Measurements from ENCODE around the gene PLXNB3.

The PLXNB3 gene

DNA sequence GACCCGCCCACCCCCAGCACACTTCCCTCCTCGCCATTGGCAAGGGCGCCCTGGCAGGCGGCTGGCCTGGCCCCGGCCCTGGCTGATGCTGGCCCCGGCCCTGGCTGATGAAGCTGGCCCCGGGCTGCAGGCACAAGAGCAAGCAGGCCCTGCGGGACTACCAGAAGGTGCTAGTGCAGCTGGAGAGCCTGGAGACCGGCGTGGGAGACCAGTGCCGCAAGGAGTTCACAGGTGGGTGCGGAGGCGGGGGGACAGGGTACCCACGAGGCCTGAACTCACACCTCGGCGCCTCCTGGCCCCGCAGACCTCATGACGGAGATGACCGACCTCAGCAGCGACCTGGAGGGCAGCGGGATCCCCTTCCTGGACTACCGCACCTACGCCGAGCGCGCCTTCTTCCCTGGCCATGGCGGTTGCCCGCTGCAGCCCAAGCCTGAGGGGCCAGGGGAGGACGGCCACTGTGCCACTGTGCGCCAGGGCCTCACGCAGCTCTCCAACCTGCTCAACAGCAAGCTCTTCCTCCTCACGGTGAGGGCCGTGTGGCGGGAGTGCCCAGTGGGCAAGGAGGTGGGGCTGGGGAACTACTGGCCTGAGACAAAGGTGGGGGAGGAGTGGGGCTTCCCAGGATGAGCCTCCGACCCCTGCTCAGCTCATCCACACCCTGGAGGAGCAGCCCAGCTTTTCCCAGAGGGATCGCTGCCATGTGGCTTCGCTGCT is 10.7 kb downstream of the PLXNB3 start:
- DNase-seq: peak; percentile 14

DNA sequence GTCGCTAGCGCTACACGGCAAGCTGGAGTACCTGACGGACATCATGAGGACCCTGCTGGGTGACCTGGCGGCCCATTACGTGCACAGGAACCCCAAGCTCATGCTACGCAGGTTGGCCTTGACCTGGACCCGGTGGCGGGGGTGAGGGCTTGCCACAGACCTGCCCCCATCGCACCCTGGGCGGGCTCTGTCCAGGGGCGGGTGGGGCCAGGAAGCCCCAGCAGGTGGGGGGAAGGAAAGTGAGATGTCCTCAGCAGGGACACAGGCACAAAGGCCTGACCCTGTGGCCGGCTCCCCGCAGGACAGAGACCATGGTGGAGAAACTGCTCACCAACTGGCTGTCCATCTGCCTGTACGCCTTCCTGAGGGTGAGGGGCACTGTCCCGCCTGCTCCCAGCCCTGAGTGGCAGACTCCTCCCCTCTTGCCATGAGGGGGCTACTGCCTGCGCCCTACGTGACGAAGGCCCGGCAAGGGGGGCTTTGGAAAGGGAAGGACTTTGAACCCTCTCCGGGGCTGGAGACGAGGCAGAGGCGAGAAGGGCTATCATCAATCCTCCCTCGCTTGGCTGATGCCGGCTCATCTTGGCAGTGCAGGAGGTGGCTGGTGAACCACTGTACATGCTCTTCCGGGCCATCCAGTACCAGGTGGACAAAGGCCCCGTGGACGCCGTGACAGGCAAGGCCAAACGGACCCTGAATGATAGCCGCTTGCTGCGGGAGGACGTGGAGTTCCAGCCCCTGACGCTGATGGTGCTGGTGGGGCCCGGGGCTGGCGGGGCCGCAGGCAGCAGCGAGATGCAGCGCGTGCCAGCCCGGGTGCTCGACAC is 11.5 kb downstream of the PLXNB3 start:
- DNase-seq: peak; percentile 10

DNA sequence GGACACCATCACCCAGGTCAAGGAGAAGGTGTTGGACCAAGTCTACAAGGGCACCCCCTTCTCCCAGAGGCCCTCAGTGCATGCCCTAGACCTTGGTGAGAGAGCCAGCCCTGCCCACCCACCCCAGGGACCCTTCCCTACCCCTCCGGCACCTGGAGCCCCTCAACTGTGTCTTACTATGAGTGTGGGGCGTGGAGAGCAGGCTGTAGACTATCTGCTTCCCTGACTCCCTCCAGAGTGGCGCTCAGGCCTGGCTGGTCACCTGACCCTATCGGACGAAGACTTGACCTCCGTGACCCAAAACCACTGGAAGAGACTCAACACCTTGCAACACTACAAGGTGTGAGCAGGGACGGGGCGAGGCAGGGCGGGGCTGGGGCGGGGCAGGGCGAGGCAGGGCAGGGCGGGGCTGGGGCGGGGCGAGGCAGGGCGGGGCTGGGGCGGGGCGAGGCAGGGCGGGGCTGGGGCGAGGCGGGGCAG is 12.1 kb downstream of the PLXNB3 start:
- DNase-seq: no peak

DNA sequence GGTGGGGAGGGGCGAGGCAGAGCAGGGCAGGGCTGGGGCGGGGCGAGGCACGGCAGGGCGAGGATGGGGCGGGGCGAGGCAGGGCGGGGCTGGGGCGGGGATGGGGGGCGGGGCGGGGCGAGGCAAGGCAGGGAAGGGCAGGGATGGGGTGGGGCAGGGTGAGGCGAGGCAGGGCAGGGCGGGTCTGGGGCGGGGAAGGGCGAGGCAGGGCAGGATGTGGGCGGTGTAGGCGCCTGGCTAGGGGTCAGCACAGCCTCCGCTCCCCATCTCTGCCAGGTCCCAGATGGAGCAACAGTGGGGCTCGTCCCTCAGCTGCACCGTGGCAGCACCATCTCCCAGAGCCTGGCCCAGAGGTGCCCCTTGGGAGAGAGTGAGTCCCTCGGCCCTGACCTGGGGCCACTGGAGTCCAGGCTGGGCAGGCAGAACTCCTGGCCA is 12.6 kb downstream of the PLXNB3 start:
- DNase-seq: peak; percentile 16

DNA sequence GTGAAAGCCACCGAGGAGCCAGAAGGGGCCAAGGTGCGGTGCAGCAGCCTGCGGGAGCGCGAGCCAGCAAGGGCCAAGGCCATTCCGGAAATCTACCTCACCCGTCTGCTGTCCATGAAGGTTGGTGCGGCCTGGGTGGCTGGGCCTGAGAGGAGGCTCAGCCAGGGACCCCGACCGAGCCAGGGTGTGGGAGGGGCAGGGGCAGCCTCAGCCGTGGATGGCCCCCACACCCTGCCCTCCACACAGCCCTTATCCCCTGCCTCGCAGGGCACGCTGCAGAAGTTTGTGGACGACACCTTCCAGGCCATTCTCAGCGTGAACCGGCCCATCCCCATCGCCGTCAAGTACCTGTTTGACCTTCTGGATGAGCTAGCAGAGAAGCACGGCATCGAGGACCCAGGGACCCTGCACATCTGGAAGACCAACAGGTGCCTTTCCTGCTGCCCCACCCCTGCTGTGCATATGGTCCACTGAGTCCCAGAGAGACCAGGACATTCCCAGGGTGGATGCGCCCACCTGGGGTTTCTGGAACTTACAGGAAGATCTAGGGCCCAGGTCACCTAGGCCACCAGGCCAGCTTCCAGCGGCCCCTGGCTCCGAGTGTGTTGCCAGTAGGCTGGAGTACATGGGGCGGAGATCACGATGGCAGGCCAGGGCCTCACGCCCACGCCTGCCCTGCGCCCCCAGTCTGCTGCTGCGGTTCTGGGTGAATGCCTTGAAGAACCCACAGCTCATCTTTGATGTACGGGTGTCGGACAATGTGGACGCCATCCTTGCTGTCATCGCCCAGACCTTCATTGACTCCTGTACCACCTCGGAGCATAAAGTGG is 13.4 kb downstream of the PLXNB3 start:
- DNase-seq: peak; percentile 19

DNA sequence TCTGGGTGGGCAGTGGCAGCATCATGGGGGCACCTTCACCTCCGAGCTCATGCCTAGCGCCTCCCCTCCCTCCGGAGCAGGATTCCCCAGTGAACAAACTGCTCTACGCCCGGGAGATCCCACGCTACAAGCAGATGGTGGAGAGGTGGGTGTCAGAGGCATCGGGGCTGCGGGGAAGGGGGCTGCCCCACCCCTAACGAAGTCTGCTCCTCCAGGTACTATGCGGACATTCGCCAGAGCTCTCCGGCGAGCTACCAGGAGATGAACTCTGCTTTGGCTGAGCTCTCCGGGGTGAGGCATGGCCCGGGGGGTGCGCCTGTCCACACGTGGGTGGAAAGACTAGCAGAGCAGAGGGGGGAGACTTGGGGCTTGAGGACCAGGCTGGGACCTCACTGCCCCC is 14.1 kb downstream of the PLXNB3 start:
- DNase-seq: no peak

DNA sequence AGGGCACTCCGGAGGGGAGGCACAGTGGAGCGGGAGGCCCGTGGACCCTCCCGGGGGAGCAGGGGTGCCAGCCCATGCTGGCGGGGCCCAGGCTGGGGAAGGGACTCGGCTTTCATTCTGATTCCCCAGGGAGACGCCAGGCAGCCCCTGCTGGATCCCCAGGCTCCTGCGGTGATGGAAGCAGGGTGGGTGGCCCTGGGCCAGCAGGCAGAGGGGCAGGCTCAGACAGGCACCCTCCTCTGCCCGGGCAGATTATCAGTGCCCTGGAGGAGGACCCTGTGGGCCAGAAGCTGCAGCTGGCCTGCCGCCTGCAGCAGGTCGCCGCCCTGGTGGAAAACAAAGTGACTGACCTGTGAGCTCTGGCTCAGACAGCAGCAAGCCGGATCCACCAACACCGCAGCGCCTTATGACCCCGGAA is 14.6 kb downstream of the PLXNB3 start:
- no peak for DNase-seq

DNA sequence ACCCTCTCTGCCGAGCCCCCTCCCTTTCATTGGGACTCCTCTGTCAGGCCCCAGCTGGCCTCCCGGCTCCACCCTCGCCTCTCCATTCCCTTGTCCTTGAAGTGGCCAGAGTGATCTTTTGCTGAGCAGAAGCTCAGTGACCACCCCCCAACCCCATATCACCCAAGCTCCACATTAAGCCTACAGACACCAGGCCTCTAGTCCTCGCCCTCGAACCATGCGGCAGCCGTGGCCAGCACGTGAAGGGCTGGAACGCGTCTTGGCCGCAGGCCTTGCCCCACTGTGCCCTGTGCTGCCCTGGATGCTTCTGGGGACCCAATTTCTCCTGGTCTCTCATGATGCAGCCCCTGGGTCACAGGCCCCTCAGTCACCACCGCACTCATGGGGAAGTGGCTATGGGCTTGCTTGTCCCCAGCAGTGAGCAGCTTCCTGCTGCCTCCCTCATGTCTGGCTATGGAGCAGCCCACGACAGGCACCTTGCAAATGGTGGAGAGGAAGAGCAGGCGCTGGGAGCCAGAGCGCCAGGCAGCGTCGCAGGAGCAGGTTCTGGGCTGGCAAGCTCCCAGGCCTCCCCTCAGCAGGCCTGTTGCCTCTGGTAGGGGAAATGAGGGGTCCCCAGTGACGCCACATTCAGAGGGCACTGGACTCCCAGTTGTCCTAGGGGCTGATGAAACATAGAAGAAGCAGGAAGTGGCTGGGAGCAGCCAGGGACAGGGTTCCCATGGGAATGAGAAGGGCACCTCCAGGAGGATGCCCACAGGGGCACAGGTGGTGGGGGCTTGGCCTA is 16.0 kb downstream of the PLXNB3 start:
- no peak for DNase-seq

DNA sequence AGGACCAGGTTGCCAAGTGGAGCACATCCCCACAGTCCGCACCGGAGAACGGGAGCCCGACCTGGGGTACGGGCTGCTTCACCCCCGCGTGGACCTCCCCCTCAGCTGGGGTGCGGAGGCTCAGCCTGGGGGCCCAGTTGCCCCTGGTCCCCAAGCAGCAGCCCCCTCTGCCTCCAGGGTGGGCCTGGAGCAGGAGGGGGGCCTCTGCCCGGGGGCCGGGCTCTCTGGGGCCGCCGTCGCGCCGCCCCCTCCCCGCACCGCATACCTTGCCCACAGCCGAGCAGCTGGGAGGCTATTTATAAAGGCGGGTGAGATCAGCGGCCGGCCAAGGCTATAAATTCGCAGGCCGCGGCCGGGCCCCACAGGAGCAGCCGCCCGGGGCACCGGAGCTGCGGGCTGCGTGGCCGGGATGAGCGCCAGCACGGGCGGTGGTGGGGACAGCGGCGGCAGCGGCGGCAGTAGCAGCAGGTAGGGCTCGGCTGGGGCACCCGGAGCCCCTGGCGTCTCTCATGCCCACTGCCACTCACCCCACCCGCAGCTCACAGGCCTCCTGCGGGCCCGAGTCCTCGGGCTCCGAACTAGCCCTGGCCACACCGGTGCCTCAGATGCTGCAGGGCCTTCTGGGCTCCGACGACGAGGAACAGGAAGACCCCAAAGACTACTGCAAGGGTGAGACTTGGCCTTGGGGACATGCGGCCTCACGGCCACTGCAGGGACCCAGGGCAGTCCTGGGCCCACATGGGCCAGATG is 16.8 kb downstream of the PLXNB3 start, which contains the start of gene SRPK3:
TSS of gene SRPK3 (plus strand) at position 364 of the 750 bp plus-strand sequence. CDS start at position 410, 46 bp downstream.
- DNase-seq: peak; percentile 65

DNA sequence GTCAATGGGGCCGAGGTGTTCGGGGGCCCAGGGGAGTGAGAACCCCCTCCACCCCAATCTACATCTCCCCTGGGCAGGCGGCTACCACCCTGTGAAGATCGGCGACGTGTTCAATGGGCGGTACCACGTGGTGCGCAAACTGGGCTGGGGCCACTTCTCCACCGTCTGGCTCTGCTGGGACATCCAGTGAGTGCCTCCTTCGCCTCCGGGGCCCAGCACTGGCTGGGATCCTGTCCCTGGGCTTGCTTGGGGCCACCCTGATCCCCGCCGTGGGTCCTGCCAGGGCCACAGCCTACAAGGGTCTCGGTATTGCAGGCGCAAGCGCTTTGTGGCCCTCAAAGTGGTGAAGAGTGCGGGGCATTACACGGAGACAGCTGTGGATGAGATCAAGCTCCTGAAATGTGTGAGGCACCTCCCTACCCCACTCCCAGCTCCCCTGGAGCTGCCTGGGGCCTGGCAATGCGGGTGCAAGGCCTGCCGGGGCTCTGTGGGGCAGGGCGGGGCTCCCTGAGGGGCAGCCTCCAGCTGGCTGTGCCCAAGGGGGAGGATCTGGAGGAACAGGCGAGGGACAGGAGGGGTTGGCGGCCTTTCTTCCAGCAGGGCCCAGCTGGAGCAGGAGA is 17.5 kb downstream of the PLXNB3 start:
- no peak for DNase-seq

DNA sequence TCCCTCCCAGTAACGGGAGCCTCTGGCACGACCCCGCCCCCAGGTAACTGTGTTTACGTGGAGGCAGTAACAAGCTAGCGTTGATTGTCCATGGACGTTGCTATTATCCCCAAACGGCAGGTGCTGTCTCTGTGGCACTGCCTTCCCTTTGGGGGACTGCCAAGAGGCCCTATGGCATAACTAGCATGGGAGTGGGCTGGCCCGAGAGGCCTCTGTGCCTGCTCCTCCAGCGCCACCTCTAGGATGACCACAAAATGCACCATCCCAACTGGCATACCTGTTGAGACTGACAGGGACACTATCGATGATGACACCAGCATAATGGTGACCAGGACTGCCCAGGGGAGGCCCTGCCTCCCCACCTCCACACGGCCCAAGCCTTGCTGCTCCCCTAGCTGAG is 18.3 kb downstream of the PLXNB3 start:
- peak; percentile 61 for DNase-seq

DNA sequence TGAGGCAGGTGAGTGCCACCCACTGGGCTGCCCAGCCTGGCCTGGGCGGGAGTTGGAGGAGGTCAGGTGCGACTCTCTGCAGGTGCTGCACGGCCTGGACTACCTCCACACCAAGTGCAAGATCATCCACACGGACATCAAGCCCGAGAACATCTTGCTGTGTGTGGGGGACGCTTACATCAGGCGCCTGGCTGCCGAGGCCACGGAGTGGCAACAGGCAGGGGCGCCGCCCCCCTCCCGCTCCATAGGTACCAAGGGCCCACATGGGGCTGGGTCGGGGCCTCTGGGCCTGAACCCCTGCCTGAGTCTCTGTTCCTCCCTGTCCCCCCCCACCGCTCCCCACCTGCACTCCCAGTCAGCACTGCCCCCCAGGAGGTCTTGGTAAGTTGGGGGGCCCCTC is 18.8 kb downstream of the PLXNB3 start:
- DNase-seq: no peak

DNA sequence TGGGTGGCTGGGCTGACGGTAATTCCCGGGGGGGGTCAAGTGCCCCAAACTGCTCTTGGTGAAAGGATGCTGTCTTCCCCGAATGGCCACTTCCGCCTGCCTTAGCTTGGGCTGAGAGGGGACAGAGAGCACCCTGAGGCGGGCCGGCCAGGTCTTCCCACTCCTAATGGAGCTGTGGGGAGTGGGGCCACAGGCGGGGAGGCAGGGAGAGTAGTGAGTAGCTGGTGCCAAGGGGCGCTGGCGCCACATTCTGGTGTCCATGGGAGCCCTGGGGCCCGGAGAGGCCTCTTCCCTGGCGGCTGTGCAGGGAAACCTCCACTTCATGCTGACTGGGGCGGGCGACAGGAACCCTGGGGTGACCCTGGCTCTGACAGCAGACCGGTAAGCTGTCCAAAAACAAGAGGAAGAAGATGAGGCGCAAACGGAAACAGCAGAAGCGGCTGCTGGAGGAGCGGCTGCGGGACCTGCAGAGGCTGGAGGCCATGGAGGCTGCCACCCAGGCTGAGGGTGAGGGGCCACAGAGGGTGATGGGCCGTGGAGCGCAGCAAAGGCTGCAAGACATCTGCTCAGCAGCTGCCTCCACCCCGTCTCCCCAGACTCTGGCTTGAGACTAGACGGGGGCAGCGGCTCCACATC is 19.4 kb downstream of the PLXNB3 start:
- DNase-seq: no peak

DNA sequence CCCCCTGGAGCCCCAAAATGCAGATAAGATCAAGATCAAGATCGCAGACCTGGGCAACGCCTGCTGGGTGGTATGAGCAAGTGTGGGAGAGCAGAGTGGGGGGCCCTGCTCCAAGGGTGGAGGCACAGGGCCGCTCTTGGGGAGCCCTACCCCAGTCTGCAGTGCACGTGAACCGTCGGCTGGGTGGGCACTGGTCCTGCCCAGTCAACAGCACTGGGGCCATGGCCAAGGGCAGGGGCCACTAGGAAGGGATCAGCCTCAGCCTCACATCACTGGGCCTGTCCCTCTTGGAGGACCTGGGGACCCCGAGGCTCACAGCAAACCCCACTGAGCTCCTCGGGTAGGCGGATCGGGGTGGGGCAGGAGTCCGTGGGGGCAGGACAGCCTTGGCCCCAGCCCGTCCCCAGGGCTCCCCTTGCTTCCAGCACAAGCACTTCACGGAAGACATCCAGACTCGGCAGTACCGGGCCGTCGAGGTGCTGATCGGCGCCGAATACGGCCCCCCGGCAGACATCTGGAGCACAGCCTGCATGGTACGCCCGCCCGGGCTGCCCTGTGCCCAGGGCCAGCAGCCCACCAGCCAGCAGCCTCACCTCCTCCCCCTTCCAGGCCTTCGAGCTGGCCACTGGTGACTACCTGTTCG is 20.4 kb downstream of the PLXNB3 start:
- DNase-seq: no peak

DNA sequence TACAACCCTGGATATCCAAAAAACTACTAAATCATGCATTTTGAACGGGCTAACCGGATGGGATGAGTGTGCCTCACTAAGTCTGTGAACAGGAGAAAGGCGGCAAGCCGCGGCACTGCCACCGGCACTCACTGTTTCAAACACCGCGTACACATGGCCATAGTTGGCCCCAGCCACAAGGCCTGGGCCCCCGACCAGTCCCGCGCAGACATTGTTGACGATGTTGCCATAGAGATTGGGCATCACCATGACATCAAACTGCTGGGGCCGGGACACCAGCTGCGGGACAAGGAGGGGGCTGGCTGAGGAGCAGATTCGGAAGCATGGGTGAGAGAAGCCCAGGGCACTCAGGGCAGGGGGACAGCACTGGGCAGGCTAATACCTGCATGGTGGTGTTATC is 22.6 kb downstream of the PLXNB3 start:
- no peak for DNase-seq

DNA sequence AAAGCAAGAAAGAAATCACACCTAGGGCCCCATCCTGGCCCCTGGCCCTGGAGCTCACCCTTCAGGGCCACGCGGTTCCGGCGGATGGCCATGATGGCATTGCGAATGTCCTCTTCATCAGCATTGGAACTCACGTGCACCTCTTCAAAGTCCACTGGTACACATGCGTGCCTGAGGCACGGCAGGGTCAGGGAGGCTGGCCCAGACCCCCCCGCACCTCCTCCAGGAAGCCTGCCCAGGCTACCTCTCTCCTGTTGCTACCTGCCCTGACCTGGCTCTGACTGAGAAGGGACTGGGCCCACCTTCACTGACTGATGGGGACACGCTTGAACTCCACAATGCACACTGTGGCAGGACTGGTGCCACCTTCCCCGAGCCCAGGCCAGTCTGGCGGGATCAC is 25.6 kb downstream of the PLXNB3 start:
- DNase-seq: no peak

DNA sequence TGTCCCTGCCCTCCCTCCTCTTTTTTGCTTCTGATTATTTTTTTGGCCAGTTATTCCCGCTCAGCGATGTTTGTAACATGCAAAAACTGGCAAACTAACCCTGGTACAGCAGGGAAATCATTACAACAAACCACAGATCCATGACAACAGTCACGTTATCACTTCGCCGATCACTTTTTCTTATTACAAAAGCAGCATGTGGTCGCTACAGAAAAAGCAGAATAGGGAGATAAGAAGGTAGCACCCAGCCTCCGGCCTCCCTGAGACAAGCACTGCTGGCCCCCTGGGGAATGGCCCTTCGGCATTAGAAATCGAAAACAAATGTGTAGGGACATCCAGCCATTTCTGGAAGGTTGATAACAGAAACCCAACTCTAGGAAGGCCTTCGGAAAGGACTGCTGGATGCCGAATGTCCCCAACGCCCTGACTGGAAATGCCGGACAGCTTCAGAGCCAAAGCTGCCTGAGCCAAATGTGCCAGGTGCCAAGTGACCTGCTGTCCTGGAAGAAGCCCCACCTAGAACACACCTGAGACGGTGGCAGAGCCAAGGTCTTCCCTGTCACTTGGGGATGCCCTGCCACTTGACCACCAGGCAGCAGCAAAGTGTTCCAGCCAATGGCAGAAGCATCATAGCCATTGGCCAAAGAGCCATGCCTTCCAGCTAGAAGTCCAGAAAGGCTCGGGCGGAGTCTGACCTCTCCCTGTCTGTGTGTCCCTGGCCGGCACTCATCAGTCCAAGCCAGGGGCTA is 27.2 kb downstream of the PLXNB3 start:
- no peak for DNase-seq

DNA sequence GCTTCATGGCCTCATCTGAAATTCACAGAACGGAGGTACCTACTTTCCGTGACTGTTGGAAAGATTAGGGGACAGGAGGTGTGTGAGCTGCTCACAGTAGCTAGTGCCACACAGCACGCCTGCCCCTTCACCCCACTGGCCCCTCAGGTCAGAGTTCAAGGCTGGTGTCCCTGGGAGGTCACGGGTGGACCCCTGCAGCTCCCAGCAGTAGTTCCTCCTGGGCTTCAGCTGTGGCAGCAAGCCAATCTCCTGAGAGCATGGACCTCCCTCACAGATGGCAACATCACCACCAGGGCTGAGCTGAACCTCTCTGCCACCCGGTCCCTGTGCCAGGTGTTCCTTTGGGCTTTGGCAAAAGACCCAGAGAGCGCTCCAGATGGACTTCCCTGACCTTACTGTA is 28.3 kb downstream of the PLXNB3 start:
- no peak for DNase-seq

DNA sequence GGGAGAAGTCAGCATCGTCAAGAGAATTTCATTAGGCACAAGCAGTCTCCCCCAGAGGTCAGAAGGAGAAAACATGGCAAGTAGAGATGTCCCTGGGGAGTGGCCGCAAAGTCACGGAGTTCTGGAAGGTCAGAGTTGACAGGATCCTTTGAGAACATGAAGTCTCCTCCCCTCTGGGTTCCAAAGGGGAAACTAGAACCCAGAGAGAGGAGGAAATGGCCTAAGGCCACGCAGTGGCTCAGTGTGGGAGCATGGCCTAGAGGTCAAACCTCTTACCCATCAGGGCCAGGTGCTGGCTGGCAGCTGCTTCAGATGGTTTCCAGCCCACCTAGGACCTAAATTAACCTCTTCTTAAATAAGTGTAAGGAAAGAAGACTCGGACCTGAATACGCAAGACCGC is 29.2 kb downstream of the PLXNB3 start:
- DNase-seq: no peak

Measured in femur (tissue), 1 donor.